Measurements from ENCODE around the gene ZNF184. TPM values are rescaled to one million over a fixed set of nuclear protein-coding genes. Genes with fewer than 3 reads are reported as not detected.
"Not testable (repeated sequence)": the region's sequence is repeated elsewhere in the genome, so short reads cannot be mapped to it uniquely, and the experiment has no call there.

ZNF184 gene
- total RNA-seq, 1 donor from 2014 or later = 8.4 TPM

- intact Hi-C loops (cut with micrococcal nuclease) = no loop called here
- no peak overlapping the region for H3K4me3 Mint-ChIP-seq (ENCODE audit: low read depth)
- no peaks in the 10 kb centered on the region for H3K4me1 Mint-ChIP-seq (ENCODE audit: low read depth)
- H3K9me3 Mint-ChIP-seq = peaks cover 33% of the 10 kb centered on the region
- H3K36me3 Mint-ChIP-seq (ENCODE audit: low read depth) = peaks cover 9% of the 10 kb centered on the region
- no peak for DNase-seq (ENCODE audit: low spot score)
- no peaks in the 10 kb centered on the region for H3K27me3 Mint-ChIP-seq (ENCODE audit: low read depth)
- H3K27ac Mint-ChIP-seq = no peak overlapping the region
Measured at GRCh38 chr6:27441001-27441400, 31.9 kb downstream of the ZNF184 start.

- no peak overlapping the region for H3K27ac Mint-ChIP-seq
- H3K9me3 Mint-ChIP-seq = peaks cover 47% of the 10 kb centered on the region
- intact Hi-C loops (cut with micrococcal nuclease) = no loop called here
- H3K36me3 Mint-ChIP-seq (ENCODE audit: low read depth) = peaks cover 5% of the 10 kb centered on the region
- no peak for DNase-seq (ENCODE audit: low spot score)
- no peak overlapping the region for H3K4me3 Mint-ChIP-seq (ENCODE audit: low read depth)
- H3K4me1 Mint-ChIP-seq (ENCODE audit: low read depth) = no peaks in the 10 kb centered on the region
- H3K27me3 Mint-ChIP-seq (ENCODE audit: low read depth) = no peaks in the 10 kb centered on the region
Measured at GRCh38 chr6:27439371-27439770, 33.5 kb downstream of the ZNF184 start.

GRCh38 chr6:27433714-27434113 is 39.2 kb downstream of the ZNF184 start:
- intact Hi-C loops (cut with micrococcal nuclease) = no loop called here
- Mint-ChIP-seq H3K27ac (no peak overlapping the region), H3K4me3 (ENCODE audit: low read depth) (no peak overlapping the region), H3K4me1 (ENCODE audit: low read depth) (no peaks in the 10 kb centered on the region), H3K9me3 (peaks cover 38% of the 10 kb centered on the region), H3K27me3 (ENCODE audit: low read depth) (no peaks in the 10 kb centered on the region), H3K36me3 (ENCODE audit: low read depth) (no peaks in the 10 kb centered on the region)
- no peak for DNase-seq (ENCODE audit: low spot score)

GRCh38 chr6:27428966-27429365 is 43.9 kb downstream of the ZNF184 start:
- peaks cover 16% of the 10 kb centered on the region for H3K9me3 Mint-ChIP-seq
- intact Hi-C loops (cut with micrococcal nuclease) = no loop called here
- DNase-seq (ENCODE audit: low spot score) = no peak
- no peak overlapping the region for H3K4me3 Mint-ChIP-seq (ENCODE audit: low read depth)
- H3K36me3 Mint-ChIP-seq (ENCODE audit: low read depth) = no peaks in the 10 kb centered on the region
- no peaks in the 10 kb centered on the region for H3K27me3 Mint-ChIP-seq (ENCODE audit: low read depth)
- no peak overlapping the region for H3K27ac Mint-ChIP-seq
- no peaks in the 10 kb centered on the region for H3K4me1 Mint-ChIP-seq (ENCODE audit: low read depth)

GRCh38 chr6:27428502-27428901 is 44.4 kb downstream of the ZNF184 start:
- DNase-seq (ENCODE audit: low spot score) = no peak
- Mint-ChIP-seq H3K4me1 (ENCODE audit: low read depth) (no peaks in the 10 kb centered on the region), H3K27me3 (ENCODE audit: low read depth) (no peaks in the 10 kb centered on the region), H3K27ac (no peak overlapping the region), H3K36me3 (ENCODE audit: low read depth) (no peaks in the 10 kb centered on the region), H3K9me3 (peaks cover 13% of the 10 kb centered on the region), H3K4me3 (ENCODE audit: low read depth) (no peak overlapping the region)
- intact Hi-C loops (cut with micrococcal nuclease) = no loop called here

- H3K4me3 Mint-ChIP-seq (ENCODE audit: low read depth) = no peak overlapping the region
- DNase-seq (ENCODE audit: low spot score) = no peak
- no peaks in the 10 kb centered on the region for H3K4me1 Mint-ChIP-seq (ENCODE audit: low read depth)
- intact Hi-C loops (cut with micrococcal nuclease) = no loop called here
- H3K27ac Mint-ChIP-seq = no peak overlapping the region
- peaks cover 17% of the 10 kb centered on the region for H3K9me3 Mint-ChIP-seq
- H3K27me3 Mint-ChIP-seq (ENCODE audit: low read depth) = no peaks in the 10 kb centered on the region
- no peaks in the 10 kb centered on the region for H3K36me3 Mint-ChIP-seq (ENCODE audit: low read depth)
Measured at GRCh38 chr6:27426045-27426620, 46.8 kb downstream of the ZNF184 start.

- intact Hi-C loops (cut with micrococcal nuclease); H3K4me1 Mint-ChIP-seq (ENCODE audit: low read depth): not testable (repeated sequence)
Measured at GRCh38 chr6:27424851-27425250, 48.1 kb downstream of the ZNF184 start.

GRCh38 chr6:27422651-27423332 is 50.1 kb downstream of the ZNF184 start:
- Mint-ChIP-seq H3K27me3 (ENCODE audit: low read depth) (no peaks in the 10 kb centered on the region), H3K4me3 (ENCODE audit: low read depth) (no peak overlapping the region), H3K27ac (no peak overlapping the region), H3K4me1 (ENCODE audit: low read depth) (no peaks in the 10 kb centered on the region), H3K36me3 (ENCODE audit: low read depth) (no peaks in the 10 kb centered on the region), H3K9me3 (peaks cover 11% of the 10 kb centered on the region)
- DNase-seq (ENCODE audit: low spot score) = no peak
- intact Hi-C loops (cut with micrococcal nuclease) = no loop called here

More at GRCh38 chr6:27424851-27425250, 48.1 kb downstream of the ZNF184 start:
- not testable (repeated sequence) for H3K27ac Mint-ChIP-seq; H3K4me3 Mint-ChIP-seq (ENCODE audit: low read depth); DNase-seq (ENCODE audit: low spot score); H3K36me3 Mint-ChIP-seq (ENCODE audit: low read depth); H3K27me3 Mint-ChIP-seq (ENCODE audit: low read depth)
- peaks cover 16% of the 10 kb centered on the region for H3K9me3 Mint-ChIP-seq

GRCh38 chr6:27419363-27419762 is 53.5 kb downstream of the ZNF184 start:
- no peaks in the 10 kb centered on the region for H3K27me3 Mint-ChIP-seq (ENCODE audit: low read depth)
- H3K27ac Mint-ChIP-seq = no peak overlapping the region
- no peaks in the 10 kb centered on the region for H3K36me3 Mint-ChIP-seq (ENCODE audit: low read depth)
- no peak overlapping the region for H3K4me3 Mint-ChIP-seq (ENCODE audit: low read depth)
- peaks cover 27% of the 10 kb centered on the region for H3K9me3 Mint-ChIP-seq
- H3K4me1 Mint-ChIP-seq (ENCODE audit: low read depth) = no peaks in the 10 kb centered on the region
- intact Hi-C loops (cut with micrococcal nuclease) = no loop called here
- no peak for DNase-seq (ENCODE audit: low spot score)

- no peak overlapping the region for H3K4me3 Mint-ChIP-seq (ENCODE audit: low read depth)
- H3K9me3 Mint-ChIP-seq = peaks cover 19% of the 10 kb centered on the region
- no peak overlapping the region for H3K27ac Mint-ChIP-seq
- H3K36me3 Mint-ChIP-seq (ENCODE audit: low read depth) = no peaks in the 10 kb centered on the region
- no peak for DNase-seq (ENCODE audit: low spot score)
- H3K4me1 Mint-ChIP-seq (ENCODE audit: low read depth) = no peaks in the 10 kb centered on the region
- no peaks in the 10 kb centered on the region for H3K27me3 Mint-ChIP-seq (ENCODE audit: low read depth)
- intact Hi-C loops (cut with micrococcal nuclease) = no loop called here
Measured at GRCh38 chr6:27415898-27416297, 57.0 kb downstream of the ZNF184 start.

- no peaks in the 10 kb centered on the region for H3K27me3 Mint-ChIP-seq (ENCODE audit: low read depth)
- no peaks in the 10 kb centered on the region for H3K36me3 Mint-ChIP-seq (ENCODE audit: low read depth)
- peaks cover 26% of the 10 kb centered on the region for H3K9me3 Mint-ChIP-seq
- intact Hi-C loops (cut with micrococcal nuclease) = no loop called here
- H3K4me1 Mint-ChIP-seq (ENCODE audit: low read depth) = no peaks in the 10 kb centered on the region
- DNase-seq (ENCODE audit: low spot score) = no peak
- H3K4me3 Mint-ChIP-seq (ENCODE audit: low read depth) = no peak overlapping the region
- no peak overlapping the region for H3K27ac Mint-ChIP-seq
Measured at GRCh38 chr6:27414996-27415395, 57.9 kb downstream of the ZNF184 start.

- H3K36me3 Mint-ChIP-seq (ENCODE audit: low read depth) = no peaks in the 10 kb centered on the region
- no peaks in the 10 kb centered on the region for H3K4me1 Mint-ChIP-seq (ENCODE audit: low read depth)
- no peak overlapping the region for H3K27ac Mint-ChIP-seq
- peaks cover 28% of the 10 kb centered on the region for H3K9me3 Mint-ChIP-seq
- DNase-seq (ENCODE audit: low spot score) = no peak
- H3K4me3 Mint-ChIP-seq (ENCODE audit: low read depth) = no peak overlapping the region
- H3K27me3 Mint-ChIP-seq (ENCODE audit: low read depth) = no peaks in the 10 kb centered on the region
- intact Hi-C loops (cut with micrococcal nuclease) = no loop called here
Measured at GRCh38 chr6:27414300-27414699, 58.6 kb downstream of the ZNF184 start.

GRCh38 chr6:27407153-27407814 is 65.6 kb downstream of the ZNF184 start:
- Mint-ChIP-seq H3K4me1 (ENCODE audit: low read depth) (no peaks in the 10 kb centered on the region), H3K27ac (no peak overlapping the region), H3K36me3 (ENCODE audit: low read depth) (peaks cover 3% of the 10 kb centered on the region), H3K9me3 (peaks cover 36% of the 10 kb centered on the region), H3K27me3 (ENCODE audit: low read depth) (no peaks in the 10 kb centered on the region), H3K4me3 (ENCODE audit: low read depth) (no peak overlapping the region)
- no peak for DNase-seq (ENCODE audit: low spot score)
- intact Hi-C loops (cut with micrococcal nuclease) = no loop called here

Measured in activated T-helper 2 cell treated with anti-CD3 and anti-CD28 coated beads, Interferon-gamma antibody, Interleukin-2, Interleukin-4, amounts not matched to agents 10 μg/mL and 5 μg/mL and 100 μg/mL, durations not matched to agents 14 hours and 24 hours and 36 hours (primary cell).